Colonic mucosa (tissue), 4 donors: ENCODE measurements around the gene AGXT2. TPM values are rescaled to one million over a fixed set of nuclear protein-coding genes. Genes with fewer than 3 reads are reported as not detected.
"Not testable (repeated sequence)": the region's sequence is repeated elsewhere in the genome, so short reads cannot be mapped to it uniquely, and the experiment has no call there.

ENCODE experiments used
- DNase-seq: peaks from one replicate; pipeline ENCODE4 v3.0.0-alpha.2; 2020
- H3K27ac ChIP-seq: fragments of 200-600 bp; one replicate; pipeline ENCODE4 v1.8.0; 2021
- H3K27me3 ChIP-seq: fragments of 200-600 bp; one replicate; pipeline ENCODE4 v1.8.0; 2021
- H3K36me3 ChIP-seq: fragments of 200-600 bp; one replicate; pipeline ENCODE4 v1.8.0; 2021
- H3K4me1 ChIP-seq: fragments of 200-600 bp; one replicate; pipeline ENCODE4 v1.8.0; 2021; ENCODE audit warnings: mild to moderate bottlenecking
- H3K4me3 ChIP-seq: fragments of 200-600 bp; one replicate; pipeline ENCODE4 v1.8.0; 2021
- H3K9ac ChIP-seq, 2 donors: one replicate each; pipeline ENCODE4 v1.7.0; 2013; ENCODE audit warnings: control low read depth in 2 of 2, low read depth in 2 of 2, low read length in 2 of 2
- H3K9me3 ChIP-seq: fragments of 200-600 bp; one replicate; pipeline ENCODE4 v1.8.0; 2021
- CTCF ChIP-seq: fragments of 200-600 bp; IDR thresholded peaks from one replicate; pipeline ENCODE4 v1.8.0; 2022; ENCODE audit warnings: antibody characterized with exemption, mild to moderate bottlenecking
- intact Hi-C: fragments of 100-400 bp; cut with DNase I; formaldehyde crosslinking; loops from one replicate; pipeline ENCODE4 v1.14.1; 2022
- total RNA-seq, 2 donors: library from RNA; stranded (reverse); fragmentation: NEBNext Ultra II Directional in 1 of 2; extraction: Animal tissue kit (Norgen Biotek cat#: 25700) in 1 of 2; gene quantifications; one replicate each; pipeline ENCODE4 v1.2.1, GENCODE V29; 2021
- donor health status: healthy.
- donor health status: DM: no; HTN: no; CAD: no.
- donor health status: DM: no; HTN: no; CAD: no.

The AGXT2 gene
- total RNA-seq, 2 donors from 2014 or later: 0.16 TPM; not detected in 1

GRCh38 chr5:35036536-35036935, 11.2 kb downstream of the AGXT2 start:
- H3K27ac ChIP-seq: no peak overlapping the region
- no peaks in the 10 kb centered on the region for H3K4me1 ChIP-seq
- H3K9ac ChIP-seq: no peak overlapping the region
- no peak for DNase-seq
- no peaks in the 10 kb centered on the region for H3K27me3 ChIP-seq
- TF ChIP-seq CTCF: no peak
- H3K4me3 ChIP-seq: no peak overlapping the region
- intact Hi-C loops: no loop called here
- no peaks in the 10 kb centered on the region for H3K36me3 ChIP-seq
- H3K9me3 ChIP-seq: no peaks in the 10 kb centered on the region

- H3K27ac ChIP-seq, intact Hi-C loops, DNase-seq, H3K36me3 ChIP-seq, H3K9ac ChIP-seq, H3K4me1 ChIP-seq, H3K9me3 ChIP-seq, H3K4me3 ChIP-seq, H3K27me3 ChIP-seq: not testable (repeated sequence)
These were observed 11.8 kb downstream of the AGXT2 start for GRCh38 chr5:35035929-35036328.

- intact Hi-C loops: no loop called here
- Histone ChIP-seq H3K27ac (no peak overlapping the region), H3K9ac (no peak overlapping the region), H3K4me1 (no peaks in the 10 kb centered on the region), H3K27me3 (no peaks in the 10 kb centered on the region), H3K4me3 (no peak overlapping the region), H3K9me3 (no peaks in the 10 kb centered on the region), H3K36me3 (no peaks in the 10 kb centered on the region)
- no peak for DNase-seq
- TF ChIP-seq CTCF: no peak
These were observed 12.5 kb downstream of the AGXT2 start for GRCh38 chr5:35035271-35035670.

GRCh38 chr5:35032356-35032755, 15.4 kb downstream of the AGXT2 start:
- intact Hi-C loops: no loop called here
- no peaks in the 10 kb centered on the region for H3K36me3 ChIP-seq
- no peaks in the 10 kb centered on the region for H3K4me1 ChIP-seq
- no peaks in the 10 kb centered on the region for H3K9me3 ChIP-seq
- H3K9ac ChIP-seq: no peak overlapping the region
- no peaks in the 10 kb centered on the region for H3K27me3 ChIP-seq
- no peak overlapping the region for H3K27ac ChIP-seq
- DNase-seq: no peak
- no peak overlapping the region for H3K4me3 ChIP-seq
- TF ChIP-seq CTCF: no peak

- Histone ChIP-seq H3K9ac (no peak overlapping the region), H3K36me3 (no peaks in the 10 kb centered on the region), H3K27me3 (no peaks in the 10 kb centered on the region), H3K27ac (no peak overlapping the region), H3K9me3 (no peaks in the 10 kb centered on the region), H3K4me3 (no peak overlapping the region), H3K4me1 (no peaks in the 10 kb centered on the region)
- no peak for DNase-seq
- intact Hi-C loops: no loop called here
- TF ChIP-seq CTCF: no peak
These were observed 16.5 kb downstream of the AGXT2 start for GRCh38 chr5:35031276-35031675.

- no peak for DNase-seq
- Histone ChIP-seq H3K4me3 (no peak overlapping the region), H3K27ac (no peak overlapping the region), H3K27me3 (no peaks in the 10 kb centered on the region), H3K36me3 (no peaks in the 10 kb centered on the region), H3K9ac (no peak overlapping the region), H3K4me1 (no peaks in the 10 kb centered on the region), H3K9me3 (no peaks in the 10 kb centered on the region)
- intact Hi-C loops: no loop called here
- no peak for TF ChIP-seq CTCF
These were observed 17.2 kb downstream of the AGXT2 start for GRCh38 chr5:35030426-35031100.
